H1 (cell line): ENCODE data around the gene KCTD20. TPM values are rescaled to one million over a fixed set of nuclear protein-coding genes. Genes with fewer than 3 reads are reported as not detected.

Experiments used
- CHD7 ChIP-seq: fragments of 300-600 bp; sonication (generic); IDR thresholded peaks from 2 replicates; pipeline ENCODE4 v1.7.1; 2012; ENCODE audit warnings: low read length, moderate library complexity, mild to moderate bottlenecking, inconsistent platforms; ENCODE audit not compliant: insufficient replicate concordance
- polyA plus RNA-seq, 7 experiments: library from polyadenylated mRNA; depleted of rRNA in 3 of 7; stranded (reverse) in 5 of 7; unstranded in 2 of 7; fragments of >200 nt in 5 of 7; fragments of 200-250 nt in 2 of 7; gene quantifications; 1 replicate in 5 of 7; 2 replicates in 1 of 7; 4 replicates in 1 of 7; pipeline versions ENCODE4 v1.2.1 to v1.2.3, GENCODE V29; 2011 to 2013; ENCODE audit warnings: missing spikeins in 2 of 7, mixed read lengths in 2 of 7
- total RNA-seq: library from RNA; stranded (reverse); fragmentation: NEBNext Ultra II Directional; extraction: Animal tissue kit (Norgen Biotek cat#: 25700); gene quantifications from 2 replicates; pipeline ENCODE4 v1.2.1, GENCODE V29; 2021

Gene KCTD20
- total and polyA plus RNA-seq, 2 of the 8 experiments (the other 6 are each of a cell fraction or from before 2014, with no cell fraction given), result 10.1 to 26.2 TPM

GRCh38 chr6:36445621-36446020 is 2.8 kb downstream of the KCTD20 start (continued):
- no peak for TF ChIP-seq CHD7
